ENCODE measurements around the gene PRKCE. TPM values are rescaled to one million over a fixed set of nuclear protein-coding genes. Genes with fewer than 3 reads are reported as not detected.
A peak's percentile ranks its signal among the peaks of the same experiment; 100 is the strongest.

PRKCE gene
- total and polyA plus RNA-seq, 2 experiments from 2014 or later = 0.94 to 1.2 TPM

DNA sequence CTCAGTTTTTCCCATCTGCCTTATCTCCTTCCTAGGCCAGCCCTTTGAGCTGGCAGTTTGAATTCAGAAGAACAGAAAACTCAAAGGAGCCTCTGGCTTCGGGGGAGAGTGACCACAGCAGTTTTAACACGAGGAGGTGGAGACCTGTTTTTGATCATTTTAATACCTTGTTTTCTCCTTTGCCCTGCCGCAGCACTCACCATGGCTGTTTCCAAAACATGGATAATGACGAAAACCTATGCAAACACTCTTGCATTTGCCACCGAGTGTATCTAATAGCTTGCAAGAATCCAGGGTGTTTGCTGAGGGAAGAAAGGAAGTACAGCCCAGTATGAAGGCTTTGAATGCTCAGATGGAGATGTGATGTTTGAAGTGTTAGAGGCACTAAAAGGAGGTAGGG is 167.1 kb downstream of the PRKCE start (continued):
- TF ChIP-seq, protein P1, sequence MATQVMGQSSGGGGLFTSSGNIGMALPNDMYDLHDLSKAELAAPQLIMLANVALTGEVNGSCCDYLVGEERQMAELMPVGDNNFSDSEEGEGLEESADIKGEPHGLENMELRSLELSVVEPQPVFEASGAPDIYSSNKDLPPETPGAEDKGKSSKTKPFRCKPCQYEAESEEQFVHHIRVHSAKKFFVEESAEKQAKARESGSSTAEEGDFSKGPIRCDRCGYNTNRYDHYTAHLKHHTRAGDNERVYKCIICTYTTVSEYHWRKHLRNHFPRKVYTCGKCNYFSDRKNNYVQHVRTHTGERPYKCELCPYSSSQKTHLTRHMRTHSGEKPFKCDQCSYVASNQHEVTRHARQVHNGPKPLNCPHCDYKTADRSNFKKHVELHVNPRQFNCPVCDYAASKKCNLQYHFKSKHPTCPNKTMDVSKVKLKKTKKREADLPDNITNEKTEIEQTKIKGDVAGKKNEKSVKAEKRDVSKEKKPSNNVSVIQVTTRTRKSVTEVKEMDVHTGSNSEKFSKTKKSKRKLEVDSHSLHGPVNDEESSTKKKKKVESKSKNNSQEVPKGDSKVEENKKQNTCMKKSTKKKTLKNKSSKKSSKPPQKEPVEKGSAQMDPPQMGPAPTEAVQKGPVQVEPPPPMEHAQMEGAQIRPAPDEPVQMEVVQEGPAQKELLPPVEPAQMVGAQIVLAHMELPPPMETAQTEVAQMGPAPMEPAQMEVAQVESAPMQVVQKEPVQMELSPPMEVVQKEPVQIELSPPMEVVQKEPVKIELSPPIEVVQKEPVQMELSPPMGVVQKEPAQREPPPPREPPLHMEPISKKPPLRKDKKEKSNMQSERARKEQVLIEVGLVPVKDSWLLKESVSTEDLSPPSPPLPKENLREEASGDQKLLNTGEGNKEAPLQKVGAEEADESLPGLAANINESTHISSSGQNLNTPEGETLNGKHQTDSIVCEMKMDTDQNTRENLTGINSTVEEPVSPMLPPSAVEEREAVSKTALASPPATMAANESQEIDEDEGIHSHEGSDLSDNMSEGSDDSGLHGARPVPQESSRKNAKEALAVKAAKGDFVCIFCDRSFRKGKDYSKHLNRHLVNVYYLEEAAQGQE (IDR thresholded peaks at IDR 0.05; ENCODE audit: unreplicated experiment) = no peak
- TF ChIP-seq EZH2phosphoT487 (IDR thresholded peaks at IDR 0.05; ENCODE audit: unreplicated experiment) (no peak), NANOG (IDR thresholded peaks at IDR 0.05; ENCODE audit: borderline replicate concordance) (no peak)

GRCh38 chr2:45820048-45820447 is 168.6 kb downstream of the PRKCE start:
- H3K79me2 ChIP-seq (replicated peaks; ENCODE audit: insufficient read depth) = no peaks in the 10 kb centered on the region
- H3K9me2 ChIP-seq (ENCODE audit: insufficient read depth) = 0 out of 2 replicates have a peak, but pooled peaks cover 17% of the 10 kb centered on the region
- H3K27ac Mint-ChIP-seq = peak overlapping the region; percentile 51; the same call in 1 of the 2 replicates
- no peaks in the 10 kb centered on the region for H3K27me3 ChIP-seq (ENCODE audit: insufficient read depth)
- H3K4me1 ChIP-seq (ENCODE audit: insufficient read depth) = no peaks in the 10 kb centered on the region
- H2AFZ ChIP-seq = no peak overlapping the region
- H3K4me3 Mint-ChIP-seq = no peak overlapping the region
- H3K9me3 Mint-ChIP-seq = no peaks in the 10 kb centered on the region
- ATAC-seq = no peak
- H3K4me2 ChIP-seq = no peak overlapping the region
- TF ChIP-seq ZNF114 (CRISPR knock-in tag; IDR thresholded peaks at IDR 0.05) (no peak), EZH2 (IDR thresholded peaks at IDR 0.05; ENCODE audit: low read depth, unreplicated experiment) (no peak), CREB1 (CRISPR knock-in tag; IDR thresholded peaks at IDR 0.05; ENCODE audit: low read depth) (no peak), EZH2phosphoT487 (IDR thresholded peaks at IDR 0.05; ENCODE audit: unreplicated experiment) (no peak)
- TF ChIP-seq, protein P2, sequence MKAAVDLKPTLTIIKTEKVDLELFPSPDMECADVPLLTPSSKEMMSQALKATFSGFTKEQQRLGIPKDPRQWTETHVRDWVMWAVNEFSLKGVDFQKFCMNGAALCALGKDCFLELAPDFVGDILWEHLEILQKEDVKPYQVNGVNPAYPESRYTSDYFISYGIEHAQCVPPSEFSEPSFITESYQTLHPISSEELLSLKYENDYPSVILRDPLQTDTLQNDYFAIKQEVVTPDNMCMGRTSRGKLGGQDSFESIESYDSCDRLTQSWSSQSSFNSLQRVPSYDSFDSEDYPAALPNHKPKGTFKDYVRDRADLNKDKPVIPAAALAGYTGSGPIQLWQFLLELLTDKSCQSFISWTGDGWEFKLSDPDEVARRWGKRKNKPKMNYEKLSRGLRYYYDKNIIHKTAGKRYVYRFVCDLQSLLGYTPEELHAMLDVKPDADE (IDR thresholded peaks at IDR 0.05) = no peak
- TF ChIP-seq, protein P3, sequence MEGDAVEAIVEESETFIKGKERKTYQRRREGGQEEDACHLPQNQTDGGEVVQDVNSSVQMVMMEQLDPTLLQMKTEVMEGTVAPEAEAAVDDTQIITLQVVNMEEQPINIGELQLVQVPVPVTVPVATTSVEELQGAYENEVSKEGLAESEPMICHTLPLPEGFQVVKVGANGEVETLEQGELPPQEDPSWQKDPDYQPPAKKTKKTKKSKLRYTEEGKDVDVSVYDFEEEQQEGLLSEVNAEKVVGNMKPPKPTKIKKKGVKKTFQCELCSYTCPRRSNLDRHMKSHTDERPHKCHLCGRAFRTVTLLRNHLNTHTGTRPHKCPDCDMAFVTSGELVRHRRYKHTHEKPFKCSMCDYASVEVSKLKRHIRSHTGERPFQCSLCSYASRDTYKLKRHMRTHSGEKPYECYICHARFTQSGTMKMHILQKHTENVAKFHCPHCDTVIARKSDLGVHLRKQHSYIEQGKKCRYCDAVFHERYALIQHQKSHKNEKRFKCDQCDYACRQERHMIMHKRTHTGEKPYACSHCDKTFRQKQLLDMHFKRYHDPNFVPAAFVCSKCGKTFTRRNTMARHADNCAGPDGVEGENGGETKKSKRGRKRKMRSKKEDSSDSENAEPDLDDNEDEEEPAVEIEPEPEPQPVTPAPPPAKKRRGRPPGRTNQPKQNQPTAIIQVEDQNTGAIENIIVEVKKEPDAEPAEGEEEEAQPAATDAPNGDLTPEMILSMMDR (conservative IDR thresholded peaks at IDR 0.05; ENCODE audit: low read depth in 2 of 2) = no peak
- H3F3A ChIP-seq (replicated peaks; ENCODE audit: low read depth) = no peaks in the 10 kb centered on the region
- H3K36me3 ChIP-seq (ENCODE audit: insufficient read depth) = no peaks in the 10 kb centered on the region
- H4K20me1 ChIP-seq (replicated peaks; ENCODE audit: insufficient read depth) = no peaks in the 10 kb centered on the region
- H3K27me3 Mint-ChIP-seq (ENCODE audit: insufficient read depth, low read depth, poor library complexity) = peaks cover 2% of the 10 kb centered on the region
- no peak for DNase-seq (ENCODE audit: low spot score)
- no peak overlapping the region for H3K4me3 ChIP-seq
- H3K4me1 Mint-ChIP-seq = peaks cover 17% of the 10 kb centered on the region
- no peaks in the 10 kb centered on the region for H3K36me3 Mint-ChIP-seq (ENCODE audit: low read depth)
- H3K27ac ChIP-seq (ENCODE audit: low read depth) = no peak overlapping the region
